GM19463 (cell line): ENCODE results near the gene NDUFB1.

Experiments
- ATAC-seq: cut with Tn5 transposase; IDR thresholded peaks from one replicate; pipeline ENCODE4 v1.9.1; 2021; ENCODE audit warnings: mild to moderate bottlenecking, moderate library complexity; ENCODE audit not compliant: unreplicated experiment

NDUFB1 gene

GRCh38 chr14:92121670-92122350, at the start of gene NDUFB1, which contains the start of gene CPSF2:
NDUFB1 (minus strand) TSS chr14:92121706; CDS start chr14:92117637, 4,069 bp downstream.
CPSF2 (plus strand) TSS chr14:92121969; CDS start chr14:92130985, 9,016 bp downstream.
- ATAC-seq: peak; percentile 84

- ATAC-seq: no peak
These were observed 43.5 kb upstream of the NDUFB1 start for GRCh38 chr14:92164958-92165357.

- ATAC-seq: no peak
These were observed 40.0 kb upstream of the NDUFB1 start for GRCh38 chr14:92161521-92161920.

GRCh38 chr14:92160619-92161018, 39.1 kb upstream of the NDUFB1 start:
- no peak for ATAC-seq

DNA sequence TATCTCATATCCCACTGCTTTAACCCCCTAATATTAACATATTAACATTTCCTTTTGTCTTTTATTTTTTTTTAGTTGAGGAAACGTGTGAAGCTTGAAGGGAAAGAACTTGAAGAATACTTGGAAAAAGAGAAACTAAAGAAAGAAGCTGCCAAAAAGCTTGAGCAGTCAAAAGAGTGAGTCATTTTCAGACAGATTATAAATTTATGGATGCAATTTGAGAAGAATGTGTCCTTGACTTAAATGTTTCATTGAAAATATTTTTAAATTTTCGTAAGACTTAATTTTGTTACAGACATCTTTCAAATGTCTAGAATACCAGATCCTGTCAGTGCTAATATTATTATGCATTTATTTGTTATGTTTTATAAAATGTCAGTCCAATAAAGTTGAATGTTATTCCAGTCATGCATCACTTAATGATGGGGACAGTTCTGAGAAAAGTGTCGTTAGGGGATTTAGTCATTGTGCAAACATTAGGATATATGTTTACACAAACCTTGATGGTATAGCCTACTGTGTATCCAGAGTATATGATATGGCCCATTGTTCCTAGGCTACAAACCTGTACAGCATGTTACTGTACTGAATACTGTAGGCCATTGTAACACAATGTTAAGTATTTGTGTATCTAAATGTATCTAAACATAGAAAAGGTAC, 32.9 kb upstream of the NDUFB1 start:
- ATAC-seq: no peak

DNA sequence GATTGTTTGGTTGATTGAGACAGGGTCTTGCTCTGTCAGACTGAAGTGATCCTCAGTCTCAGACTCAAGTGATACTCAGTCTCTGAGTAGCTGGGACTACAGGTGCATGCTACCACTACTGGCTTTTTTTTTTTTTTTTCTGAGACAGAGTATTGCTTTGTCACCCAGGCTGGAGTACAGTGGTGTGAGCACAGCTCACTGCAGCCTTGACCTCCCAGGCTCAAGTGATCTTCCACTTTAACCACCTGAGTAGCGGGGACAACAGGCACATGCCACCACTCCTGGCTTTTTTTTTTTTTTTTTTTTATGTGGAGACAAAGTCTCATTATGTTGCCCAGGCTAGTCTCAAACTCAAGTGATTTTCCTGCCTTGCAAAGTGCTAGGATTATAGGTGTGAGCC, 32.1 kb upstream of the NDUFB1 start:
- no peak for ATAC-seq

DNA sequence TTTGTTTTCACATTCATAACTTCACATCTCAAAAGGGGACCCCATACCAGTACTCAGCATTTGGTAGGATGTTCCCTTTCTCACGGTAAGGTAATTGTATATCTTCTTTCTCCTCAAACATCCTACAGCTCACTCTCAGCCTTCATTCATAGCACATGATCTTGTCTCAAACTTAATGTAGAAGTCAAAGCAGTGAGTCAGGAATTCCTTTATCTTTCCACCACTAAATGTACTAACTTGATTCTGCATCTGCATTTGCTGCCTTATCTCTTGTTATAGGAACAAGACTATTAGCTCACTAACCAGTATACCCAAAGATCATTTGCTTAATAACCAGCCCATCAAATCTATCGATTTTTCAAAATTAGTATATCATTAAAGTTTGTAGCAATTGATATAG, 23.2 kb upstream of the NDUFB1 start:
- no peak for ATAC-seq

DNA sequence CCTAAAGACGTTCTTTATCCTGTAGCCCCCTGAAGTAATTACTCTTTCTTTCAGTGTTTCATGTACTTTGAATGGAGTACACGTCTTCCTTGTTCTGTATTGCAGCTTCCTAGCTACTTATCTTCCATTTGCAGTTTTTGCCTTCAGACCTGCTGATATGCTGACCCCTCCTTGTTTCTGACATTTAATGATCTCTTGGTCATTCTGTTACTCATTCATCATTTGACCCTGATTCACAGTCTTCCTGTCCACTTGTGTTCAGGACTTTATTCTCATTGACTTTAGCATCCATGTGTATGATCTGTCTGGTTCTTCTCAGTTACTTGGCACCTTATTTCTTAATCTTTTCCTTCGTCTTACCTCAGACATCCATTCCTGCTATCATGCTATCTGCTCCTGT, 22.5 kb upstream of the NDUFB1 start:
- ATAC-seq: no peak

DNA sequence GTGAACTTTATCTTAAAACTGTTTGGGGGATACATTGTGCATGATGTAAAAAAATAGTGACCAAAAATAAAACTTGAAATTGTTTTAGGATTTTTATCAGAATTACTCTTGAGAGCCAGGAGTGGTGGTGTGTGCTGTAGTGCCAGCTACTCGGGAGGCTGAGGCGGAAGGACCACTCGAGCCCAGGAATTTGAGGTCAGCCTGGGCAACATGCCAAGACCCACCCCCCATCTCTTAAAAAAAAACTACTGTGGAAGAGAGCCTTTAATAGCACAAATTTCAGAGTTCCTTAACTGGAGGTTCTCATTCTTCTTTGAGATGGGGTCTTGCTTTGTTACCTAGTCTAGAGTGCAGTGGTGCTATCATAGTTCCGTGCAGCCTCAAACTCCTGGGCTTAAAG, 21.8 kb upstream of the NDUFB1 start:
- no peak for ATAC-seq

DNA sequence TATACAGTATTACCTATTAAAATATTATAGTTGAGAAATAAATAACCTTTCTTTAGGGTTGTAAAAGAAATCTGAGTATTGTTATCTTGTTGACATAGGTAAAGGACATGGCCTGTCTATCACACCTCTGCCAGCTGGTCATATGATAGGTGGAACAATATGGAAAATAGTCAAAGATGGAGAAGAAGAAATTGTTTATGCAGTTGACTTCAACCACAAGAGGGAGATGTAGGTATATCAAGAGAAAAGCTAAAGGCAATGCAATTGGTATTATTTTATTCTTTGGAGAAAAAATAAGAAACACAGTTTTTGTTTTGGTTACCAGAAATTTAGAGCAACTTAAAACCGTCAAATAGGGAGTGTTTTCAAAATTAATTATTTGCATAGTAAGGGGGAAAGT, 13.8 kb upstream of the NDUFB1 start:
- no peak for ATAC-seq

GRCh38 chr14:92134456-92134855, 12.9 kb upstream of the NDUFB1 start:
- no peak for ATAC-seq

- no peak for ATAC-seq
These were observed 1.3 kb upstream of the NDUFB1 start for GRCh38 chr14:92122761-92123160.

DNA sequence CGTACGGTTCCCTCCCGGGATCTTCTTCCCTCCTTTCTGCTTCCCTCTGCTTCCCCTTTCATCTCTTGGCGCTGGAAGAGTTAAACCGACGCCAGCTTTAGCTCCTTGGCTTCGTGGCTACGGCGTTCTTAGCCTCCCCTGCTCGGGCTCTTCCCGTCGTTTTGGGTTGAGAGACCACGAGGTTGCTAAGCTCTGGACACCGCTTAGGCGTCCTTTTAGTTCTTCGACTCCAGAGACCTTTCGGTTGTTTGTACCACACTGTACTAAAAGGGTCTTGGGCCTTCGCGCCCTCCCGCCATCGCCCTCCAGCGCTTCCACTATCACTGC, 808 bp upstream of the NDUFB1 start:
- no peak for ATAC-seq

DNA sequence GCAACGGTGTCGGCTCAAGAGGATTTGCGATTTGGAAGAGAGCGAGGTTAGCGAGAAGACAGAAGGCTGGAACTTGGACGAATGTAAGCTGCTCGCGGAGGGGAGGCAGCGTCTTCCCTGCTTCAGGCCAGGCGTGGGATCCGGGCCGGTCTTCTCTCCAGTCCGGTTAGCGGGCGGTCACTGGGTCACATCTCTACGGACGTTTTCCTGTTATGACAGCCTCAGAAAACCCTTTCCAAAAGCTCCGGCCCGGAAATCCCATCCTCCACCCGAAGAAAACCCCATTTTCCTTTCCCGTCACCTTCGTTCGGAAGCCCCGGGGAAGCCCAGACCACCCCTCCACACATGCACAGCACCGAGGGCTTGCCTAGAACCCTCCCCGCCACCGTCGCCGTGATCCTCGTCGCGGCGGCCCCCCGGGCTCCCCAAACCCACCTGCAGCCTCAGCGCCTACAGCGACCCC, 268 bp downstream of the NDUFB1 start:
- ATAC-seq: peak; percentile 9

DNA sequence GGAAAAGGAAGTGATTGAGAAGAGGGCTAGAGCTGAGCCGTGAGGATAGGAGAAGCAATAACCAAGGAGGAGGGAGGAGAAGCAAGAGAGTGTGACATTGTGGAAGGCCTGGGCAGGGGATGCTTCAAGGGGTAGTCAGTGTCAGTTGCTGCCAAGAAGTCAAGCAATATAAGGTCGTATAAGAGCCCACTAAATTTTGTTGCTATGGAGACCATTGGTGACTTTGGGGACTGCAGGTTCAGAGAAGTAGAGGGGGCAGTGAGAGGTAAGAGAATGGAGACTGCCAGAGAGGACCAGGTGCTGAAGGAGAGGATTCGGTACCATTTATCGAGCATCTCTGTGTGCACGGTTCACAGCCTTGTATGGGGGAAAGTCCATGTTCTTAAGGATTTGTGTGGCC, 12.0 kb downstream of the NDUFB1 start:
- ATAC-seq: no peak

- no peak for ATAC-seq
These were observed 12.9 kb downstream of the NDUFB1 start for GRCh38 chr14:92108345-92109254.

GRCh38 chr14:92106143-92106926, 15.2 kb downstream of the NDUFB1 start, which contains the start of gene ATXN3:
ATXN3 (minus strand) TSS chr14:92106582; CDS start chr14:92106552, 30 bp downstream.
- peak; percentile 90 for ATAC-seq

GRCh38 chr14:92105893-92106142, 15.7 kb downstream of the NDUFB1 start:
- peak; percentile 1 for ATAC-seq

GRCh38 chr14:92105073-92105892, 16.2 kb downstream of the NDUFB1 start:
- ATAC-seq: no peak

- no peak for ATAC-seq
These were observed 18.0 kb downstream of the NDUFB1 start for GRCh38 chr14:92103363-92103989.
